MCF 10A (cell line): Measurements from ENCODE around the gene SOSTDC1. TPM values are rescaled to one million over a fixed set of nuclear protein-coding genes. Genes with fewer than 3 reads are reported as not detected.

Experiments used
- BruUV-seq: library from RNA; stranded (reverse); fragments of 400-500 nt; replicated peaks from 2 replicates; lab custom pipeline; 2021; lab: Mats Ljungman, UMichigan
- CTCF ChIA-PET: fragments of 300-600 bp; sonication (Branson Sonifier 250); formaldehyde crosslinking; extraction: SDS; loops from one replicate; lab custom pipeline; 2021; ENCODE audit warnings: antibody characterized with exemption, inconsistent platforms; lab: Yijun Ruan, JAX
- POLR2A ChIA-PET: fragments of 300-600, 350-650 bp; sonication (Branson Sonifier 250); formaldehyde crosslinking; extraction: SDS; loops from one replicate; lab custom pipeline; 2020; ENCODE audit warnings: antibody characterized with exemption, inconsistent platforms; lab: Yijun Ruan, JAX
- DNase-seq: peaks from one replicate; pipeline ENCODE4 v3.0.0-alpha.2; 2018; ENCODE audit not compliant: unreplicated experiment
- H3K27ac Mint-ChIP-seq: one replicate; pipeline ENCODE4 v1.8.0; 2022; ENCODE audit warnings: mild to moderate bottlenecking, low read depth, mixed read lengths; ENCODE audit not compliant: unreplicated experiment
- H3K27me3 Mint-ChIP-seq: one replicate; pipeline ENCODE4 v1.8.0; 2022; ENCODE audit warnings: mixed read lengths; ENCODE audit not compliant: insufficient read depth, unreplicated experiment
- H3K36me3 Mint-ChIP-seq: one replicate; pipeline ENCODE4 v1.8.0; 2022; ENCODE audit warnings: mild to moderate bottlenecking, moderate library complexity, mixed read lengths; ENCODE audit not compliant: insufficient read depth, unreplicated experiment
- H3K4me1 Mint-ChIP-seq: one replicate; pipeline ENCODE4 v1.8.0; 2022; ENCODE audit warnings: mixed read lengths; ENCODE audit not compliant: insufficient read depth, unreplicated experiment
- H3K4me3 Mint-ChIP-seq: one replicate; pipeline ENCODE4 v1.8.0; 2022; ENCODE audit warnings: mild to moderate bottlenecking, moderate library complexity, mixed read lengths; ENCODE audit not compliant: unreplicated experiment
- H3K9me3 Mint-ChIP-seq: one replicate; pipeline ENCODE4 v1.8.0; 2022; ENCODE audit warnings: mixed read lengths; ENCODE audit not compliant: unreplicated experiment
- intact Hi-C: fragments of 100-400 bp; cut with micrococcal nuclease; formaldehyde crosslinking; loops from 2 replicates; pipeline ENCODE4 v1.14.1; 2022
- total RNA-seq: library from RNA; stranded (reverse); gene quantifications from 2 replicates; pipeline ENCODE4 v1.2.3, GENCODE V29; 2022
- TF ChIP-seq, protein P1 (sequence below): fragments of 200-600 bp; IDR thresholded peaks from one replicate; pipeline ENCODE4 v1.8.0; 2022; ENCODE audit warnings: antibody characterized with exemption, mild to moderate bottlenecking; ENCODE audit not compliant: unreplicated experiment

The SOSTDC1 gene
- total RNA-seq, 1 experiment from 2014 or later, result not detected

DNA sequence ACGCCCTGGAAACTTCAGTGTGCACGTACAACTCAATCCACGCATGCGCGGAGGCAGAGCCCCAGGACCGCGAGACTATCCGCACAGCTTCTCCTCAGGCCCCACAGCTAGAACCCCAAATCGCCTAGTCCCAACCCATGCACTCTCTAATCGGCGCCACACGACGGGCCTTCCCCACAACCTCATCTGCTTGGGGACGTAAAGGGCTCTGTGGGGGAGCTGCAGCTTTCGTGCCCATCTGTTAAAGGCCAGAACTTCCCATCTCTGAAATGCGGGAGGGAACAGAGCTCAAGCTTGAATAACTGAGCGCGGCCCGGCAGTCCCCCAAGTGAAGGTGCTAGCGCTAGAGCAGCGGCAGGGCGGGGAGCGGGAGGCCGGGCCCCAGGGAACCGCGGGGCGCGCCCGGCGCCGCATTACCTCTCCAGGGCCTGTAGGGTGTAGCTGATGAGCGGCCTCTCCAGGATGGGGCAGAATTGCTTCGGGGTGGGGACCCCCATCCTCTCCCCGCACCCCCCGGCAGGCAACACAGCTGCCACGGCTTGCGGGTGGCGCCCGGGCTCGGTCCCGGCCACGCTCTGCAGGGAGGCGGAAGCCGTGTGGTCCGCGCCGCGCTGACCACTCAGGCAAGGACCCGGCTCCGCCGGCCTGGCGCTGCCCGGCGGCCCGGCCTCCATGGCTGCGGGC is 44.7 kb downstream of the SOSTDC1 start:
- peaks cover 4% of the 10 kb centered on the region for H3K36me3 Mint-ChIP-seq
- peak overlapping the region; percentile 74 for H3K4me3 Mint-ChIP-seq
- H3K4me1 Mint-ChIP-seq, result peaks cover 18% of the 10 kb centered on the region
- no peaks in the 10 kb centered on the region for H3K27me3 Mint-ChIP-seq
- peak overlapping the region; percentile 77 for H3K27ac Mint-ChIP-seq
- TF ChIP-seq, protein P1, sequence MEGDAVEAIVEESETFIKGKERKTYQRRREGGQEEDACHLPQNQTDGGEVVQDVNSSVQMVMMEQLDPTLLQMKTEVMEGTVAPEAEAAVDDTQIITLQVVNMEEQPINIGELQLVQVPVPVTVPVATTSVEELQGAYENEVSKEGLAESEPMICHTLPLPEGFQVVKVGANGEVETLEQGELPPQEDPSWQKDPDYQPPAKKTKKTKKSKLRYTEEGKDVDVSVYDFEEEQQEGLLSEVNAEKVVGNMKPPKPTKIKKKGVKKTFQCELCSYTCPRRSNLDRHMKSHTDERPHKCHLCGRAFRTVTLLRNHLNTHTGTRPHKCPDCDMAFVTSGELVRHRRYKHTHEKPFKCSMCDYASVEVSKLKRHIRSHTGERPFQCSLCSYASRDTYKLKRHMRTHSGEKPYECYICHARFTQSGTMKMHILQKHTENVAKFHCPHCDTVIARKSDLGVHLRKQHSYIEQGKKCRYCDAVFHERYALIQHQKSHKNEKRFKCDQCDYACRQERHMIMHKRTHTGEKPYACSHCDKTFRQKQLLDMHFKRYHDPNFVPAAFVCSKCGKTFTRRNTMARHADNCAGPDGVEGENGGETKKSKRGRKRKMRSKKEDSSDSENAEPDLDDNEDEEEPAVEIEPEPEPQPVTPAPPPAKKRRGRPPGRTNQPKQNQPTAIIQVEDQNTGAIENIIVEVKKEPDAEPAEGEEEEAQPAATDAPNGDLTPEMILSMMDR, result peak; percentile 8
- intact Hi-C loops, result loop anchor here (10.0 kb wide), 1 partner anchor 336 kb away; no protein-coding TSS in a partner anchor
- H3K9me3 Mint-ChIP-seq, result no peaks in the 10 kb centered on the region
- peak; percentile 86 for DNase-seq
- BruUV-seq, result TSS peak; percentile 46
- CTCF ChIA-PET, result interaction anchor here (1.0 kb wide), 1 partner anchor 31 kb away, joined by 3 read pairs; no protein-coding TSS in a partner anchor
- POLR2A ChIA-PET, result no interaction called here

DNA sequence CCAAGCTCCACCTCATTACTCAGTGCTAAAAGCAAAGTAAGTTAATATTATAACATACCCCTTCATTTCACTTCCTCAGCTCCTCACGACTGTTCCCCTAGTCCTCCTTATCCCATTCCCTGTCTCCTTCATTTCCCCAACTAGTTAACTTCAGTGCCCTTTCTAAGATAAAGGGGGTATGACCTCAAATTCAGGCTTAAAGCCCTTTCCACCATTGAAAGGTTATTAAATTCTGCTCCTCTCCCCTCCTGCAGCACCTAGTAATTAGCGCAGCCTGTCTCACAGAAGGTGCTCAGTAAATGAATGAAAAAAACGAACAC is 45.2 kb downstream of the SOSTDC1 start:
- Mint-ChIP-seq H3K4me1 (peaks cover 18% of the 10 kb centered on the region), H3K27me3 (no peaks in the 10 kb centered on the region), H3K36me3 (peaks cover 4% of the 10 kb centered on the region), H3K4me3 (peak overlapping the region; percentile 74), H3K9me3 (no peaks in the 10 kb centered on the region), H3K27ac (peak overlapping the region; percentile 77)
- POLR2A ChIA-PET, result no interaction called here
- TF ChIP-seq, protein P1, result no peak
- CTCF ChIA-PET, result interaction anchor here (1.0 kb wide), 1 partner anchor 32 kb away, joined by 3 read pairs; no protein-coding TSS in a partner anchor
- DNase-seq, result no peak
- intact Hi-C loops, result loop anchor here (10.0 kb wide), 1 partner anchor 335 kb away; no protein-coding TSS in a partner anchor
- no TSS peak for BruUV-seq

DNA sequence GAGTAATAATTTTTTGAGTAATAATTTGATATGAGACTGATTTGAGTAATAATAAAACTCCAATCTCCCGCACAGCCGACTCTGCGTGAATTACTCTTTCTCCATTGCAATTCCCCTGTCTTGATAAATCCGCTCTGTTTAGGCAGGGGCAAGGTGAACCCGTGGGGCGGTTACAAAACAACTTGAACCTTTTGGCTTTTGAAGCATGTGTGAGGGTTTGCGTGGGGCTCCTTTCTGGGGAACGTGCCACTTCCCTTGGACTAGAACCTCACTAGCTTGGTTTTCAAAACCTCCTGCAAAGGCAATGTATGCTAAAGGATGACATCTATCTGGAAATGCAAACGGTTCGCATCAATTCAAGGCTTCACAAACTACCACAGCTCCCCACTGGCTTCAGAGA is 45.7 kb downstream of the SOSTDC1 start:
- intact Hi-C loops, result loop anchor here (10.0 kb wide), 1 partner anchor 335 kb away; no protein-coding TSS in a partner anchor
- ChIA-PET POLR2A (no interaction called here), CTCF (no interaction called here)
- H3K27ac Mint-ChIP-seq, result peak overlapping the region; percentile 77
- DNase-seq, result no peak
- H3K36me3 Mint-ChIP-seq, result peaks cover 4% of the 10 kb centered on the region
- peak overlapping the region; percentile 74 for H3K4me3 Mint-ChIP-seq
- no peaks in the 10 kb centered on the region for H3K9me3 Mint-ChIP-seq
- TF ChIP-seq, protein P1, result no peak
- BruUV-seq, result no TSS peak
- no peaks in the 10 kb centered on the region for H3K27me3 Mint-ChIP-seq
- H3K4me1 Mint-ChIP-seq, result peaks cover 18% of the 10 kb centered on the region

DNA sequence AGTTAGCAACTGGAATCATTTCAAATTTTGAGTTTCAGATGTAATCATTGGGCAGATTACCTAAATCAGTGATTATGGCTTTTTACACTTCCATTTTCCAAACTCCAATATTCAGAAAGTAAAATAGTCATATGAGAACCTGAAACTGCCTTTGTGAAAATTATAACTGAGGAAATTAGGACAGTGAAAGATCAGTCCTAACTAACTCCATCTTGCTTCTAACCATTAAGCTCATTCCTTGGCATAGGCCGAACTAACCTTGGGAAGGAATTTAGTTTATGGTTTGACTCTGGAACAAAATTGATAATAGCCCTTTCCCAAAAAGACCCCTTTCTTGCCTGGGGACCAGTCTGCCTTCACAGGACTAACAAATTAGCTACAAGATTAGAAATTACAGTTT is 46.4 kb downstream of the SOSTDC1 start:
- H3K27ac Mint-ChIP-seq, result no peak overlapping the region
- BruUV-seq, result no TSS peak

More for the DNA sequence above, 46.4 kb downstream of the SOSTDC1 start:
- H3K27me3 Mint-ChIP-seq, result no peaks in the 10 kb centered on the region
- ChIA-PET POLR2A (no interaction called here), CTCF (no interaction called here)
- TF ChIP-seq, protein P1, result no peak
- H3K4me3 Mint-ChIP-seq, result no peak overlapping the region
- no peak for DNase-seq
- intact Hi-C loops, result no loop called here
- peaks cover 18% of the 10 kb centered on the region for H3K4me1 Mint-ChIP-seq
- peaks cover 4% of the 10 kb centered on the region for H3K36me3 Mint-ChIP-seq
- H3K9me3 Mint-ChIP-seq, result no peaks in the 10 kb centered on the region
